Activated CD4-positive, alpha-beta T cell treated with anti-CD3 and anti-CD28 coated beads for 48 hours (primary cell): ENCODE measurements around the gene PKD2.
A peak's percentile ranks its signal among the peaks of the same experiment; 100 is the strongest.

Experiments used
- DNase-seq: peaks from one replicate; pipeline ENCODE4 v3.0.0-alpha.2; 2020

Gene PKD2

DNA sequence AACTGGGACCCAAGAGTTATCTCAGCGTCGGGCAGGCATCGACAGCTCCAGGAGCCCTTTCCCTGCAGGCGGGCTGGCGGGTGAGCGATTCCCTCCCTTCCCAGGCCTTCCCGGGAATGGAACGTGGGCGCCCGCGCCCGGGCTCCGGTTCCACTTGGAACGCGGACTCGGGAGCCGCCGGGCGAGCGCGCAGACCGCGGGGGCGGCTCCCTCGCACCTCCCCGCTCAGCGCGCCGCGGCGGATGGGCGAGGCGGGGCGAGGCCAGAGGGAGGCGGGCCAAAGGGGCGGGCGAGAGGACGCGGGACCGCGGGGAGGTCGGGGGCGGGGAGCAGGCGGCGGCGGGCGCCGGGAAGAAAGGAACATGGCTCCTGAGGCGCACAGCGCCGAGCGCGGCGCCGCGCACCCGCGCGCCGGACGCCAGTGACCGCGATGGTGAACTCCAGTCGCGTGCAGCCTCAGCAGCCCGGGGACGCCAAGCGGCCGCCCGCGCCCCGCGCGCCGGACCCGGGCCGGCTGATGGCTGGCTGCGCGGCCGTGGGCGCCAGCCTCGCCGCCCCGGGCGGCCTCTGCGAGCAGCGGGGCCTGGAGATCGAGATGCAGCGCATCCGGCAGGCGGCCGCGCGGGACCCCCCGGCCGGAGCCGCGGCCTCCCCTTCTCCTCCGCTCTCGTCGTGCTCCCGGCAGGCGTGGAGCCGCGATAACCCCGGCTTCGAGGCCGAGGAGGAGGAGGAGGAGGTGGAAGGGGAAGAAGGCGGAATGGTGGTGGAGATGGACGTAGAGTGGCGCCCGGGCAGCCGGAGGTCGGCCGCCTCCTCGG is at the start of gene PKD2:
Gene PKD2, plus strand, starts transcription at position 332 of the 818 bp plus-strand sequence. Its CDS starts 99 bp downstream, at position 431.
- peak; percentile 86 for DNase-seq

GRCh38 chr4:87961993-87962392 is 45.4 kb upstream of the PKD2 start:
- no peak for DNase-seq

- DNase-seq = no peak
These were observed 44.9 kb upstream of the PKD2 start for GRCh38 chr4:87962398-87963146.

DNA sequence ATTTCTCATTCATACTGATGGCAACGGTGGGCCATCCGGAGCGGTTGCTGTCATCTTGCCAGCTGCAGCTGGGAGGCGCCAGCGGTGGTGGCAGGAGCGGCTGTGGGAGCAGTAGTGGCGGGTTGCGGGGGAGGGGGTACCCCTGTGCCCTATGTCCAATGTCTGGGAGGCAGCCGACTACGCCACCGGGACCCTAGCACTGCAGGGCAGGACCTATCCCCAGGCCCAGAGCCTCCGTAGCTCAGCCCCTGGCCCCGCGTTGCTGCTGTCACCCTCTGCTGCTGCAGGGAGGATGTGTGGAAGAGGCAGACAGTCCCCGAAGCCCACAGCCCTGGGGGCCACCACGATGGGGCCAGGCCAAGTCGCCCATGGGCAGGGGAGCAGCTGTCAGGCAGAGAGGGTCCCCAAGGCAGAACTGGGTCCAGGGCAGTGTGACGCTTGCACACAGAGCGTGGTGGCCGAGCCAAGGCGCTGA is 41.9 kb upstream of the PKD2 start:
- DNase-seq = no peak

GRCh38 chr4:87966095-87966496 is 41.3 kb upstream of the PKD2 start:
- DNase-seq = no peak

GRCh38 chr4:87967193-87967592 is 40.2 kb upstream of the PKD2 start:
- no peak for DNase-seq

GRCh38 chr4:87970121-87970520 is 37.3 kb upstream of the PKD2 start:
- no peak for DNase-seq

DNA sequence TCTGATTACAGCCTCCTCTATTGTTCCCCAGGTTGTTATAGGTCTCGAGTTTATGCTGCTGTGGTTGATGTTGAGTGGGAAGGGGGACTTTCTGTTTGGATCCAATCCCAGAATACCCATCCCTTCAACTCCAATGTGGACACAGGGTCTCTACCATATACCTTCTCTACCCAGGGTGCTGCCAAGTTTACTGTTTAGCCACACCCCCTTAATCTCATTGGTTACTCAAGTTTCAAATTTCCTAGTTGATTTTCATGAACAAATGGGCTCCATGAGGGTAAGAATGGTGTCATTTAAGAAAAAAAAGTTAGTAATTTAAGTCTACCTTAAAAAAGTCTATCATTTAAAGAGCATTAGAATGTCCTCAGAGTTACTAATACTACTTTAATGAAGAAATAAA is 35.6 kb upstream of the PKD2 start:
- no peak for DNase-seq

DNA sequence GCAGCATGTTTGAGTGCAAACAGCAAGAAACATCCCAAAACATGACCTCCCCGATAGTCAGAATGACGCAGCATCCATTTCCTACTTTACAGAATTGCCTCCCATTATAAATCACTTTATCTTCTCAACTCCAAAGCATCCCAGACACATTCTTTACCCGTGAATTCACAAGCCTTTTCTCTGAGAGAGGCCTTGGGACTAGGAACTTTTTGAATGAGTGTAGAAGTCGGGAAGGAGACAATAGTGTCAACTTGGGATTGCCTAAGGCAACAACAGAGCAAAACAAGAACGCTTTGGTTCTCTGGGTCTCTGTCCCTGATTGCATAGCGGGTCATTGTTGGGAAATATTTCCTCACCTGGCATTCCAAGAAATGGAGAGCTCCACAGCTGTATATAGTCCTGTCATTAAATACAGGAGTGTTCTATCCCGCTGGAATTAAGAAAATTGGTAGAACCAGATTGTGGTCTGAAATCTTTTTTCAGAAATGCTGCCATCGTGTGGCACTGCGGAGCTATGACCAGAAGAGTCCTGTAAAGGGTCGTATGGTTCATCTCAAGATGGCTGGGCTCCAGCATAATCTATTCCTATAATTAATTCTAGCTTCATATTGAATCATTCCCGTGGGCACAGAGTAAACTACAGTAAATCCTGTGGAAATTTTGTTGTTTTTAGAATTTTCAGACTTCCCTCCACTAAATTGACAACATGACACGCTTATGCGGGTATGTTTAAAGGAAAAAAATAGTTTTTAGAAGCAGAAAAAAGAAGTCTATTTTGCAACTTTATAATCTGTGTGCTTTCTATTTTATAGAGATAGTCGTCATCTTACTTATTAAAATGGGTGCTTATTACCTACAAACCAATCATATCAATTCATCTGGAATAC is 33.9 kb upstream of the PKD2 start:
- DNase-seq = peak; percentile 57

DNA sequence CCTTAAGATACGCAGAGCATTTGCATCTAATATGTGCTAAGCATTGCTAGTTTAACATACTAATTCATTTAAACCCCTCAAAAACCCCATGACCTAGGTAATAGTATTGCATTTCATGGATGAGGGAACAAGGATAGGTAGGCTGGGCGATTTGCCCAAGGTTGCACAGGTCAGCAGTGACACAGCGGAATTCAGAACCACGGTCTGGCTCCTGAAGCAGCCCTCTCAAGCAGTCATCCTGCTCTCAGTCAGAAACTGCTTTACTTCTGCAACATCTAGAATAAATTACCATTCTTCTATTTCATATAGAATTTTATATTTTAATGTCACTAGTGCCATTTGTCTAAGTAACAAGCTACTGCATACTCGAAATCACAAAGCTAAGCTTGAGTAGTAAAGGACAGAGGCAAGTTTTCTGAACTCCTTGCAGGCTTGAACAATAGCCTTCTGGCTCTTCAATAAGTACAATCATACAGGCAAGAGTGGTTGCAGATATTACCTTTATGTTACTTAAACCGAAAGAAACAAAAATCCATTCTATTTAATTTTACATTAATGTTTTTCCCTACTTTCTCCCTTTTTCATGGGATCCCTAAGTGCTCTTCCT is 32.5 kb upstream of the PKD2 start:
- DNase-seq = no peak

- peak; percentile 23 for DNase-seq
These were observed 32.0 kb upstream of the PKD2 start, which contains the start of gene SPP1 for GRCh38 chr4:87975466-87975865. Gene SPP1 (plus strand): TSS chr4:87975714. CDS start chr4:87976896, 1,182 bp downstream.

DNA sequence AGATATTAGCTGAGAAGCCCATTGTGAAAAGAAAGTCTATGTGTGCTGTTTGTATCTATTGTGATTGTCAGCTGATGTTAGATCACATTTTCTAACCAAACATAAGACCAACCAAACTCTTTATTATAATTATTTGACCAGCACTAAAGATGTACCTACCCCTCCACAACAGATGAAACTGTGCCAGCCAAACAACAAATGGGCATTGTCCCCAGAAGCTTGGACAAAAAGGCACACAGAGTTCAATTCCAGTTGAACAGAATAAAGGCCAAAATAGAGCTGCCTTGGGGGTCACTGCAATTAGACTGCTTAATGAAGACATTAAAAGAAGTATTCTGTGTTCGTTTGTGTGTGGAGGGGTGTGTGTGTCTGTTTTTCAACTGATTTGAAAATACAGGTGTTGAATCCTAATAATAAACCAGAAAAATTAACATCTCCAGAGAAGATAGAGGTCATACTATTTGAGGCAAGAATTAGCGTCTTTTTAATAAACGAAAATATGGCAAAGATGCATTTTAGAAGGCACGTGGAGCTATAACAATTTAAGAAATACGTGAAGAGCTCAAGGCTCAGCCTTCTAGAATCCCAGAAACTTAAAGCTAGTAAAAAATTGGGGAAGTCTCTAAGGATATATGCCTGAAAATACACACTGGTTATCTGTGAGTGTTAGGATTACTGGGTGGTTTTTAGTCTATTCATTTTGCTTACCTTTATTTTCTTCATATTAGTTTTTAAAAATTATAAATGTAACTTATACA is 29.7 kb upstream of the PKD2 start:
- DNase-seq = no peak

DNA sequence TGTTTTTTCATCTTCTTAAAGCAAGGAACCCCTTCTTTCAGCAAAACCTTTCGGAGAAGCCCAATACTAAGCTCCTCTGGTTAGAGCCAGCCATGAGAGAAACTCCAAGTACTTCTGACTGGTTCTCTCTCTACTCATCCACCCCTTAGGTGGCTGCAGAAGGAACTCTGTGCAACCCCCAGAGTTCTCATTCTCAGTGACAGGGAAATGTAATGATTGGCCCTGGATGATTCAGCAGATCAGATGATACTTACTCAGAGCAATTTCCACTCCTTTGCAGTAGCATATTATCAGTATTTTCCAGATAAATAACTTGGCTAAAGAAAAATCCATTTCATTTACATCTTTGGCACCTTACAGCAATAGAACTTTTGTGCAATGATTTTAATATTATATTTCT is 28.8 kb upstream of the PKD2 start:
- no peak for DNase-seq

GRCh38 chr4:87979810-87980209 is 27.6 kb upstream of the PKD2 start:
- DNase-seq = no peak

DNA sequence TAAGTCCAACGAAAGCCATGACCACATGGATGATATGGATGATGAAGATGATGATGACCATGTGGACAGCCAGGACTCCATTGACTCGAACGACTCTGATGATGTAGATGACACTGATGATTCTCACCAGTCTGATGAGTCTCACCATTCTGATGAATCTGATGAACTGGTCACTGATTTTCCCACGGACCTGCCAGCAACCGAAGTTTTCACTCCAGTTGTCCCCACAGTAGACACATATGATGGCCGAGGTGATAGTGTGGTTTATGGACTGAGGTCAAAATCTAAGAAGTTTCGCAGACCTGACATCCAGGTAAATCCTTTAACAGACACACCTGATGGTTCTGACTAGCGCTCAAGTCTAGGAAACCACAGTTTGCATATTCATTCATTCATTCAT is 25.9 kb upstream of the PKD2 start:
- DNase-seq = no peak

GRCh38 chr4:87982036-87982435 is 25.4 kb upstream of the PKD2 start:
- no peak for DNase-seq

GRCh38 chr4:87982446-87983010 is 24.9 kb upstream of the PKD2 start:
- no peak for DNase-seq

DNA sequence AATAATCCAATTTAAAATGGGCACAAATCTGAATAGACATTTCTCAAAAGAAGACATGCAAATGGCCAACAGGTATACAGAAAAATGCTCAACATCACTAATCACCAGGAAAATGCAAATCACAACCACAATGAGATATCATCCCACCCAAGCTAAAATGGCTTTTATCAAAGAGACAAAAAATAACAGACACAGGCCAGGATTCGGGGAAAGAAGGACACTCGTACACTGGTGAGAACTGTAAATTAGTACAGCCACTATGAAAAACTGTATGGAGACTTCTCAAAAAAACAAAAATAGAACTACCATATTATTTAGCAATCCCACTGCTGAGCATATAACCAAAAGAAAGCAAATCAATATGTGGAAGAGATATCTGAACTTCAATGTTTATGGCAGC is 23.4 kb upstream of the PKD2 start:
- no peak for DNase-seq

GRCh38 chr4:87985097-87985886 is 22.1 kb upstream of the PKD2 start:
- peak; percentile 52 for DNase-seq

- DNase-seq = no peak
These were observed 21.6 kb upstream of the PKD2 start for GRCh38 chr4:87985887-87986200.

- DNase-seq = no peak
These were observed 20.9 kb upstream of the PKD2 start for GRCh38 chr4:87986508-87986907.
